ENCODE measurements around the gene FARS2.

The FARS2 gene

DNA sequence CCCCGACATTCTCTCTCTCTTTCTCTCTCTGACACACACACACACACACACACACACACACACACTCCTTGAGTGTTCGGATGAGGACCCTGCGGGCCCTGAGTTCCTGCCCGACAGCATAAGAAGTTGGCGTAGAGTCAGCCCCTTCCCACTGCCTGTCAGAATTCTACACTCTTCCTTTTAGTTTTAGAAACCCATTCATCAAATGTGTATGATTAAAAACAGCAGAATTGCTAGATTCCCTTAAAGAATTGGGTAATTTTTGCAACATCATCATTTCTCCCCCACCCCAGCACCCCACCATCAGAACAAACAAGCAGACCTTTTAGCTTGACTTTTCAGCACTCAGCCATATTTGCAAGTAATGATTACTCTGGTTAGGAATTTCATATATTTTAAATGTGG lies 322.8 kb downstream of the FARS2 start:
- H3K36me3 ChIP-seq (ENCODE audit: control insufficient read depth, insufficient read depth, low read length), result no peaks in the 10 kb centered on the region
- H3K27me3 ChIP-seq (replicated peaks; ENCODE audit: control insufficient read depth, insufficient read depth, low read length), result no peaks in the 10 kb centered on the region
- TF ChIP-seq, protein P1, sequence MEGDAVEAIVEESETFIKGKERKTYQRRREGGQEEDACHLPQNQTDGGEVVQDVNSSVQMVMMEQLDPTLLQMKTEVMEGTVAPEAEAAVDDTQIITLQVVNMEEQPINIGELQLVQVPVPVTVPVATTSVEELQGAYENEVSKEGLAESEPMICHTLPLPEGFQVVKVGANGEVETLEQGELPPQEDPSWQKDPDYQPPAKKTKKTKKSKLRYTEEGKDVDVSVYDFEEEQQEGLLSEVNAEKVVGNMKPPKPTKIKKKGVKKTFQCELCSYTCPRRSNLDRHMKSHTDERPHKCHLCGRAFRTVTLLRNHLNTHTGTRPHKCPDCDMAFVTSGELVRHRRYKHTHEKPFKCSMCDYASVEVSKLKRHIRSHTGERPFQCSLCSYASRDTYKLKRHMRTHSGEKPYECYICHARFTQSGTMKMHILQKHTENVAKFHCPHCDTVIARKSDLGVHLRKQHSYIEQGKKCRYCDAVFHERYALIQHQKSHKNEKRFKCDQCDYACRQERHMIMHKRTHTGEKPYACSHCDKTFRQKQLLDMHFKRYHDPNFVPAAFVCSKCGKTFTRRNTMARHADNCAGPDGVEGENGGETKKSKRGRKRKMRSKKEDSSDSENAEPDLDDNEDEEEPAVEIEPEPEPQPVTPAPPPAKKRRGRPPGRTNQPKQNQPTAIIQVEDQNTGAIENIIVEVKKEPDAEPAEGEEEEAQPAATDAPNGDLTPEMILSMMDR (IDR thresholded peaks at IDR 0.05; ENCODE audit: insufficient read depth, low read length, poor library complexity, severe bottlenecking), result no peak
- DNase-seq (ENCODE audit: extremely low read depth, insufficient read length), result no peak
- no peak overlapping the region for H3K4me3 ChIP-seq (replicated peaks; ENCODE audit: low read depth, low read length)

DNA sequence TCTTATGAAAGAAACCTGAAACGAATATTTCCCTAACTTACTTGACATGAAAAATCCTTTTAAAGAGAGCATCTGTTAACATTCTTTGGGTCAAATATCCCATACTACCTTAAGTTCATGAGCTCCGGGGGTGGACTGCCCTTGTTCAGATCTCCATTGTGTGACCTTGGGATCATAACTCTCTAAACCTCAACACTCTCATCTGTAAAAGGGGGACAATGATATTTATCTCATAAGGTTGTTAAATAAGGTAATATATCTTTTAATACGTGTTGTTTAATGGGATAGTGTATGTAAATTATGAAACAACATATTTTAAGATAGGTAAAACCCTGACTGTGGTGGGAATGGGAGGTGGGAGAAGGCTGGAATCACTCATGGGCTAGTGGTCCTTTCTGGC lies 326.3 kb downstream of the FARS2 start:
- DNase-seq (ENCODE audit: extremely low read depth, insufficient read length), result no peak
- TF ChIP-seq, protein P1 (IDR thresholded peaks at IDR 0.05; ENCODE audit: insufficient read depth, low read length, poor library complexity, severe bottlenecking), result no peak
- Histone ChIP-seq H3K36me3 (ENCODE audit: control insufficient read depth, insufficient read depth, low read length) (no peaks in the 10 kb centered on the region), H3K27me3 (replicated peaks; ENCODE audit: control insufficient read depth, insufficient read depth, low read length) (no peaks in the 10 kb centered on the region), H3K4me3 (replicated peaks; ENCODE audit: low read depth, low read length) (no peak overlapping the region)

DNA sequence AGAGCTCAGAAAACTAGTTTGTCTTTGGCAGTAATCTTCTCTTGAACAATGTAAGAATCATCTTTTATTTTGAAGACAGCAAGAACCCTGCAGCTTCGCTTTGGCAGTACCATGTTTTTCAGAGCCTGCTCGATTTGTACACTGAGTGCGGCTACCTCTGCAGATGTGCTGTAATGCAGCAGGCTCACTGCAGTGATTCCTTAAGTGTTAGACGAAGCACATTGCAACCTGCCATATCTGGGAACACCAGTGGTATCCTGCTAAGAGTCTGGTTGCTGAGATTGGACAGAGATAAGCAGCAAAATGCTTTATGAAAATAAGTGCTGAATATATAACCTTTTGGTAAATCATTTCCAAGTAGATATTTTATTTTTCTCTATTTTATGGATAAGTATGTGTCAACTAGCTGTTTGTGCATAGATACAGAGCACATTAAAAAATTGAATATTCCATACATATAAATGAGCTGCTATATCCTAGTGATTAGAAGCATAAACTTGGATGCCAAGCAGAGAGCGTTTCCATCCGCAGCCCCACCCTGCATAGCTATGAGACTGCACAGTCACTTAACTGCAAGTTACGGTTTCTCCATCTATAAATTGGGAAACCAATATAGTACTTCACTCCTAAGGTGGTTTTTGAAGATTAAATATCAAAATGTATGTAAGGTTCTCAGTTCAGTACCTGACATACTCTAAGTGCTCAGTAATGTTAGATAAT lies 328.3 kb downstream of the FARS2 start:
- TF ChIP-seq, protein P1 (IDR thresholded peaks at IDR 0.05; ENCODE audit: insufficient read depth, low read length, poor library complexity, severe bottlenecking), result no peak
- no peaks in the 10 kb centered on the region for H3K36me3 ChIP-seq (ENCODE audit: control insufficient read depth, insufficient read depth, low read length)
- H3K4me3 ChIP-seq (replicated peaks; ENCODE audit: low read depth, low read length), result no peak overlapping the region
- DNase-seq (ENCODE audit: extremely low read depth, insufficient read length), result no peak
- H3K27me3 ChIP-seq (replicated peaks; ENCODE audit: control insufficient read depth, insufficient read depth, low read length), result no peaks in the 10 kb centered on the region

DNA sequence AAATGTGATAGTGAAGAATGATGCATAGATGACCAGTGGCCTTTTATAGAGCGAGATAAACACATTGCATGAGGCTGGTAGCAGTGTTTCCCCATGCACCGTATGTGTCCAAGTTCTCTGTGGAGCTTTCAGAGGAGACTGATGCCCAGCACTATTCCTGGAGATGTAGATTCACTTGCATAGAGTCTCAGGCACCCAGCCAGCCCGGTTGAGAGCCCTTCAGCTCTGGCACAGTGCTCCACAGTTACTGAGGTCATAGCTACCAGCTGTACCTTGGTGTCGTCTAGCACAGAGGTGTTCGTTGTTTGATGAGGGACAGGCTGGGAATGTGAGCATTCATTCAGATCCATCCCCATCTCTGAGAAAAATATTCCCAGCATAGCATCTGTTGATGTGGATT lies 328.9 kb downstream of the FARS2 start:
- no peak overlapping the region for H3K4me3 ChIP-seq (replicated peaks; ENCODE audit: low read depth, low read length)
- TF ChIP-seq, protein P1 (IDR thresholded peaks at IDR 0.05; ENCODE audit: insufficient read depth, low read length, poor library complexity, severe bottlenecking), result no peak
- no peak for DNase-seq (ENCODE audit: extremely low read depth, insufficient read length)
- no peaks in the 10 kb centered on the region for H3K27me3 ChIP-seq (replicated peaks; ENCODE audit: control insufficient read depth, insufficient read depth, low read length)
- H3K36me3 ChIP-seq (ENCODE audit: control insufficient read depth, insufficient read depth, low read length), result no peaks in the 10 kb centered on the region

DNA sequence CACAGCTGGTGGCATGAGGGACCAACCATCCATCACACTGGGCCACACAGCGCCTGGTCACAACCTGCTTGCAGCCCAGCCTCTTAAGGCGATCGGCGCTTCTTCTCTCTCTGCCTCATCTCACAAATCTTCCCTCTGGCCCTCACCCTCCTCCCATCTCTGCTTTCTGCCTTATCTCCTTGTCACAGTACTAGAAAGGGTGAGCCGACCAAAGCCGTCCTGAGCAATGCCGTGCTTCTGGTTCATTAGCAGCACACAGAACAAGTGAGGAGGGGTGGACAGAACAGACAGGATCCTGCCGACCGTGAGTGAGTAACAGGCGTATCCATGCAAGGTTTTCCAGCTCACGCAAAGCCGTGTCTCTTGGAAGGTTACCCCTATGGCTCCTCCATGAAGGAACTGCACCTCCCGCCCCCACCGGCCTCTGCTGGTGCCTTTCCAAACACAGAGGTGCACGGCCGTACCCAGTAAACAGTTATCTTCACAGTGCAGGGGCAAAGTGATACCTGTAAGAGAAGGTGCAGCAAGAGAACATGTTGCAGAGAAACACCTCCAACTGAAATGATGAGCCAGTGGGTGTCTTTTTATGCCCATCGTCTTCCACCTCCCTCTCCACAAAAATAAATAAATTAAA lies 331.7 kb downstream of the FARS2 start:
- H3K4me3 ChIP-seq (replicated peaks; ENCODE audit: low read depth, low read length), result no peak overlapping the region
- TF ChIP-seq, protein P1 (IDR thresholded peaks at IDR 0.05; ENCODE audit: insufficient read depth, low read length, poor library complexity, severe bottlenecking), result no peak
- H3K36me3 ChIP-seq (ENCODE audit: control insufficient read depth, insufficient read depth, low read length), result no peaks in the 10 kb centered on the region
- no peak for DNase-seq (ENCODE audit: extremely low read depth, insufficient read length)
- H3K27me3 ChIP-seq (replicated peaks; ENCODE audit: control insufficient read depth, insufficient read depth, low read length), result no peaks in the 10 kb centered on the region
